Measurements from ENCODE around the gene CLRN1. TPM values are rescaled to one million over a fixed set of nuclear protein-coding genes. Genes with fewer than 3 reads are reported as not detected.

CLRN1 gene
- total RNA-seq, 3 donors from 2014 or later (not counting 1 experiment from before 2014, with no cell fraction given): not detected

- Histone ChIP-seq H3K36me3 (ENCODE audit: control insufficient read depth, insufficient read depth, low read length) (no peaks in the 10 kb centered on the region), H3K9me3 (ENCODE audit: control insufficient read depth, insufficient read depth, low read length) (no peaks in the 10 kb centered on the region), H3K4me3 (ENCODE audit: low read length) (no peak overlapping the region), H3K4me1 (ENCODE audit: control insufficient read depth, insufficient read depth, low read length) (no peaks in the 10 kb centered on the region), H3K27ac (ENCODE audit: low read length) (no peak overlapping the region), H3K27me3 (ENCODE audit: control insufficient read depth, insufficient read depth, low read length) (no peaks in the 10 kb centered on the region)
- no peaks in the 10 kb centered on the region for H3K4me1 Mint-ChIP-seq
- H3K9me3 Mint-ChIP-seq: no peaks in the 10 kb centered on the region
- ATAC-seq (no peak), DNase-seq (no peak)
- no peak for TF ChIP-seq CTCF (IDR thresholded peaks at IDR 0.05)
- no peaks in the 10 kb centered on the region for H3K36me3 Mint-ChIP-seq
- 80% methylated on average over 4 of the region's 4 CpGs for WGBS (ENCODE audit: insufficient coverage)
- no peak overlapping the region for H3K27ac Mint-ChIP-seq
- H3K4me3 Mint-ChIP-seq: no peak overlapping the region
- H3K27me3 Mint-ChIP-seq (ENCODE audit: low read depth in 2 of 2): no peaks in the 10 kb centered on the region
- intact Hi-C loops (cut with micrococcal nuclease): no loop called here
Observed at GRCh38 chr3:151009981-151010380, 37.5 kb upstream of the CLRN1 start.

- Histone ChIP-seq H3K36me3 (ENCODE audit: control insufficient read depth, insufficient read depth, low read length) (no peaks in the 10 kb centered on the region), H3K4me3 (ENCODE audit: low read length) (no peak overlapping the region), H3K27ac (ENCODE audit: low read length) (no peak overlapping the region), H3K27me3 (ENCODE audit: control insufficient read depth, insufficient read depth, low read length) (no peaks in the 10 kb centered on the region), H3K9me3 (ENCODE audit: control insufficient read depth, insufficient read depth, low read length) (no peaks in the 10 kb centered on the region), H3K4me1 (ENCODE audit: control insufficient read depth, insufficient read depth, low read length) (no peaks in the 10 kb centered on the region)
- TF ChIP-seq CTCF (IDR thresholded peaks at IDR 0.05): no peak
- intact Hi-C loops (cut with micrococcal nuclease): no loop called here
- DNase-seq: no peak
- no peak overlapping the region for H3K27ac Mint-ChIP-seq
- H3K36me3 Mint-ChIP-seq: no peaks in the 10 kb centered on the region
- no peaks in the 10 kb centered on the region for H3K9me3 Mint-ChIP-seq
- H3K4me3 Mint-ChIP-seq: no peak overlapping the region
- no peaks in the 10 kb centered on the region for H3K4me1 Mint-ChIP-seq
- H3K27me3 Mint-ChIP-seq (ENCODE audit: low read depth in 2 of 2): no peaks in the 10 kb centered on the region
- WGBS (ENCODE audit: insufficient coverage): 84% methylated on average over 5 of the region's 5 CpGs
- no peak for ATAC-seq
Observed at GRCh38 chr3:151009430-151009829, 36.9 kb upstream of the CLRN1 start.

GRCh38 chr3:151008699-151009098, 36.2 kb upstream of the CLRN1 start:
- intact Hi-C loops (cut with micrococcal nuclease): no loop called here
- ATAC-seq: no peak
- H3K4me3 Mint-ChIP-seq: no peak overlapping the region
- TF ChIP-seq CTCF (IDR thresholded peaks at IDR 0.05): no peak
- Histone ChIP-seq H3K4me3 (ENCODE audit: low read length) (no peak overlapping the region), H3K4me1 (ENCODE audit: control insufficient read depth, insufficient read depth, low read length) (no peaks in the 10 kb centered on the region), H3K36me3 (ENCODE audit: control insufficient read depth, insufficient read depth, low read length) (no peaks in the 10 kb centered on the region), H3K27ac (ENCODE audit: low read length) (no peak overlapping the region), H3K9me3 (ENCODE audit: control insufficient read depth, insufficient read depth, low read length) (no peaks in the 10 kb centered on the region), H3K27me3 (ENCODE audit: control insufficient read depth, insufficient read depth, low read length) (no peaks in the 10 kb centered on the region)
- H3K9me3 Mint-ChIP-seq: no peaks in the 10 kb centered on the region
- no peak overlapping the region for H3K27ac Mint-ChIP-seq
- H3K4me1 Mint-ChIP-seq: no peaks in the 10 kb centered on the region
- no peaks in the 10 kb centered on the region for H3K27me3 Mint-ChIP-seq (ENCODE audit: low read depth in 2 of 2)
- H3K36me3 Mint-ChIP-seq: no peaks in the 10 kb centered on the region
- no peak for DNase-seq
- 56% methylated on average over 2 of the region's 2 CpGs for WGBS (ENCODE audit: insufficient coverage)

DNA sequence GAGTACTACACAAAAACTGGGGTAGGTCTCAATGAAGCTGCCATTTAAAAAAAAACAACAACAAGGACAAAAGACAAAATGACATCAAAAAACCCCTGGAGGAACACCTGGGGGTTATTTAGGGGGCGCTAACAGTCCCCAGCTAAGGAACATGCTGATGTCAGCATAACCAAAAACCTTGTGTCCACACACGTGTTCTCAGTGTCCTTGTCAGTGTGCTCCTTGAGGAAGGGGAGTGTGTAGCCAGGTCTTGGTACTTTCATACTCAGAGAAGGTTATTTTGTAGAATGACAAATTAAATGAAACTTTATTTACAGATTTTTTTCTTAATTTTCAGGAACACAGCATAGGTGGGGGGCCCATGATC, 31.2 kb upstream of the CLRN1 start:
- Histone ChIP-seq H3K36me3 (ENCODE audit: control insufficient read depth, insufficient read depth, low read length) (no peaks in the 10 kb centered on the region), H3K4me3 (ENCODE audit: low read length) (no peak overlapping the region), H3K9me3 (ENCODE audit: control insufficient read depth, insufficient read depth, low read length) (no peaks in the 10 kb centered on the region), H3K27me3 (ENCODE audit: control insufficient read depth, insufficient read depth, low read length) (no peaks in the 10 kb centered on the region), H3K27ac (ENCODE audit: low read length) (no peak overlapping the region), H3K4me1 (ENCODE audit: control insufficient read depth, insufficient read depth, low read length) (no peaks in the 10 kb centered on the region)
- Mint-ChIP-seq H3K36me3 (no peaks in the 10 kb centered on the region), H3K9me3 (no peaks in the 10 kb centered on the region), H3K27ac (no peak overlapping the region), H3K4me3 (no peak overlapping the region), H3K4me1 (no peaks in the 10 kb centered on the region), H3K27me3 (ENCODE audit: low read depth in 2 of 2) (peaks cover under 1 to 3% of the 10 kb centered on the region in 2 donors)
- DNase-seq (no peak), ATAC-seq (no peak)
- intact Hi-C loops (cut with micrococcal nuclease): no loop called here
- no peak for TF ChIP-seq CTCF (IDR thresholded peaks at IDR 0.05)
- WGBS (ENCODE audit: insufficient coverage): 81% methylated on average over 2 of the region's 2 CpGs
